Measurements from ENCODE around the gene LYRM2.

The LYRM2 gene

DNA sequence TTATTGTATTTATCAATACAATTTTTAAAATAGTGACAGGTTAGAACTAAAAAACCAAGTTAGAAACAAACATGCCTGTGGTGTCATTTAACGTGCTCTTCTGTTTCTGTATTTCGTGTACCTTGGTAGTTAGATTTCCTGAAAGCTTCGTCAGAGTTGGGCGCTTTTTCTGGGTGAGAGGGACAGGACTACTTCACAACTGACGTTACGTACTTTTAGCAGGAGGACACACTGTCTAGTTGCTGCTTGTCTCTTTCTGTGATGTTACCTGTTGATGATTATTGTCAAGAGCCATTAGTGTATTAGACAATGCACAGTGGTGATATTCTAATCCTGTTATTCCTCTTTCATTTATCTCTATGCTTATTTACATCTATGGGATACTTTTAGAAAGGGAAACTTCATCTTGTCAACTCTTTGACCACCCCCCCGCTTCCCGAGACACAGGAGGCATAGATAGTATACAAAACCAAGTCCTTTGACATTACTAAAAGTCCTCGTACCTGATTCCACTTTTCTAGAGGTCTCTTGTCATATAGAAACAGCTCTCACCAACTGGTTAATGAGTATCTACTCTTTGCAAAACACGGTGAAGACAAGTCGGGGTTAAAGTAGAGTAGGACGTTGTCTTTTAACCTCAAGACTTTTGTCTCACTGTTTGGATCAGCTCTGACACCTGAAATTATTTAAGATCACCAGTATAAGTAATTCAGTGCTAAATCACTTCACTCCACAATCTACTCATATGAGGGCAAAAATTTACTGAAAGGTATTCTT lies 96.3 kb downstream of the LYRM2 start:
- H3K4me3 ChIP-seq (ENCODE audit: low read depth, low read length): no peak overlapping the region
- TF ChIP-seq, protein P1, sequence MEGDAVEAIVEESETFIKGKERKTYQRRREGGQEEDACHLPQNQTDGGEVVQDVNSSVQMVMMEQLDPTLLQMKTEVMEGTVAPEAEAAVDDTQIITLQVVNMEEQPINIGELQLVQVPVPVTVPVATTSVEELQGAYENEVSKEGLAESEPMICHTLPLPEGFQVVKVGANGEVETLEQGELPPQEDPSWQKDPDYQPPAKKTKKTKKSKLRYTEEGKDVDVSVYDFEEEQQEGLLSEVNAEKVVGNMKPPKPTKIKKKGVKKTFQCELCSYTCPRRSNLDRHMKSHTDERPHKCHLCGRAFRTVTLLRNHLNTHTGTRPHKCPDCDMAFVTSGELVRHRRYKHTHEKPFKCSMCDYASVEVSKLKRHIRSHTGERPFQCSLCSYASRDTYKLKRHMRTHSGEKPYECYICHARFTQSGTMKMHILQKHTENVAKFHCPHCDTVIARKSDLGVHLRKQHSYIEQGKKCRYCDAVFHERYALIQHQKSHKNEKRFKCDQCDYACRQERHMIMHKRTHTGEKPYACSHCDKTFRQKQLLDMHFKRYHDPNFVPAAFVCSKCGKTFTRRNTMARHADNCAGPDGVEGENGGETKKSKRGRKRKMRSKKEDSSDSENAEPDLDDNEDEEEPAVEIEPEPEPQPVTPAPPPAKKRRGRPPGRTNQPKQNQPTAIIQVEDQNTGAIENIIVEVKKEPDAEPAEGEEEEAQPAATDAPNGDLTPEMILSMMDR (IDR thresholded peaks at IDR 0.05; ENCODE audit: low read depth, low read length): no peak

DNA sequence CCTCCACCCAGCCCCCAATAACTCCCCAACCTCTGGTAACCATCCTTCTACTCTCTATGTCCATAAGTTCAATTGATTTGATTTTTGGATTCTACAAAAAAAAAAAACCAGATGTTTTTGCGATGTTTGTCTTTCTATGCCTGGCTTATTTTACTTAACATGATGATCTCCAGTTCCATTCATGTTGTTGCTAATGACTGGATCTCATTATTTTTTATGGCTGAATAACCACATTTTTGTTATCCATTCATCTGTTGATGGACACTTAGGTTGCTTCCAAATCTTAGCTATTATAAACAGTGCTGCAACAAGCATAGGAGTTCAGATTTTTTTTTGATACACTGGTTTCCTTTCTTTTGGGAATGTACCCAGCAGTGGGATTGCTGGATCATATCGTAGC lies 98.8 kb downstream of the LYRM2 start:
- no peak overlapping the region for H3K4me3 ChIP-seq (ENCODE audit: low read depth, low read length)
- TF ChIP-seq, protein P1 (IDR thresholded peaks at IDR 0.05; ENCODE audit: low read depth, low read length): no peak

DNA sequence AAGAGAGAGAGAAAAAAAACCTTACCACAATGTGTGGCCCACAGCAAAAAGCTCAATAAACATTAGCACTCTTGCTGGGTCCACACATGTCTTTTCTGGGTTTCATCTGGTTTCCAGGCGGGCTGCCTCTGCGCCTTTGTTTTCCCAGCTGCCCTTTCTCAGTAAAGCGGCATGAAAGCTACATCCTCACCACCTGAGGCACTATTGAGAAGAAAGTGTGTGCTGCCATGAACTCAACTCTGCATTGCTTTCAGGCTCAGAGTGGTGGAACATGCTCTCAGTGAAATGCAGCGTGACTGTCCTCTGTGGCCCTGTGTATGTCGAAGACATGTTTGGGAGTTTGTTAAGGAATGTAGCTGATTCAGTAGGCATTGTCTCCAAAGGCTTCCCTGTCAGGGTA lies 102.3 kb downstream of the LYRM2 start:
- H3K4me3 ChIP-seq (ENCODE audit: low read depth, low read length): no peak overlapping the region
- TF ChIP-seq, protein P1 (IDR thresholded peaks at IDR 0.05; ENCODE audit: low read depth, low read length): no peak

DNA sequence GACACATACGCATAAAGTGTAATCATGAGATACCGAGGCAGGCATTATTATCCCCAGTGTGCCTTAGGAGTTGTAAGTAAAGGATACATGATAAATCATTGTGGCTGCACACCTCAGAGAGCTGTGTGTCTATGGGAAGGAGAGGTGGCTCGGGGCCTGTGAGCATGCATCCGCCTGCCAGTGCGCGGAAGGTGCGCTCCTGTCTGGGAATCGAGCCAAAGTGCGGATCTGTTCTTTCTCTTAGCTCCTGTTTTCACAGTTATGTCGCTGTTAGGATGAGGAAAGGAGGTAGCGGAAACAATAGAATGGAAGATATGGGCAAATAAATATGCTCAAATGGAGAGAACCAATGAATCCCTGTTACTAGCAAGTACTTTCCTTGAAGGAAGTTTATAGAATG lies 107.6 kb downstream of the LYRM2 start:
- TF ChIP-seq, protein P1 (IDR thresholded peaks at IDR 0.05; ENCODE audit: low read depth, low read length): no peak

DNA sequence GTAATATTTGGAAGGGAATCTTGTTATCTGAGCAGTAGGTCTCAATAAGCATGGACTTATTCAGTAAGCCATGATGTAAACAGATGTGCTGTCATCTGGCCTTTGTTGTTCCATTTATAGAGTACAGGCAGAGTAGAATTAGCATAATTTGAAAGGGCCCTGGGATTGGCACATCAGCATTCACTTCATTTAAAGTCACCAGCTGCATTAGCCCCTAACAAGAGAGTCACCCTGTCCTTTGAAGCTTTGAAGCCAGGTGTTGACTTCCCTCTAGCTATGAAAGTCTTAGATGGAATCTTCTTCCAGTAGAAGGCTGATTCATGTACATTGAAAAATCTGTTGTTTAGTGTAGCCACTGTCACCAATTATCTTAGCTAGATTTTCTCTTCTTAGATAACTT lies 109.7 kb downstream of the LYRM2 start:
- no peak overlapping the region for H3K4me3 ChIP-seq (ENCODE audit: low read depth, low read length)
- TF ChIP-seq, protein P1 (IDR thresholded peaks at IDR 0.05; ENCODE audit: low read depth, low read length): no peak

More for the DNA sequence above, 107.6 kb downstream of the LYRM2 start:
- no peak overlapping the region for H3K4me3 ChIP-seq (ENCODE audit: low read depth, low read length)

DNA sequence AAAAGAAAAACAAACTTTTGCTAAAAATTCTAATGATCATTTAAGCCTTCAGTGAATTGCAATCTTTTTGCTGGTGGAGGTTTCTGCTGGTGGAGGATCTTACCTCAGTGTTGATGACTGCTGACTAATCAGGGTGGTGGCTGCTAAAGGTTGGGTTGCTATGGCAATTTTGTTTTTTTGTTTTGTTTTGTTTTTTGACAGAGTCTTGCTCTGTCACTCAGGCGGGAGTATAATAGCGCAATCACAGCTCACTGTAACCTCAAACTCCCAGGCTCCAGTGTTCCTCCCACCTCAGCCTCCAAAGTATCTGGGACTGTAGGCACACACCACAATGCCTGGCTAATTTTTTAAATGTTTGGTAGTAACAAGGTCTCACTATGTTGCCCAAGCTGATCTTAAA lies 110.9 kb downstream of the LYRM2 start:
- TF ChIP-seq, protein P1 (IDR thresholded peaks at IDR 0.05; ENCODE audit: low read depth, low read length): no peak
- no peak overlapping the region for H3K4me3 ChIP-seq (ENCODE audit: low read depth, low read length)

DNA sequence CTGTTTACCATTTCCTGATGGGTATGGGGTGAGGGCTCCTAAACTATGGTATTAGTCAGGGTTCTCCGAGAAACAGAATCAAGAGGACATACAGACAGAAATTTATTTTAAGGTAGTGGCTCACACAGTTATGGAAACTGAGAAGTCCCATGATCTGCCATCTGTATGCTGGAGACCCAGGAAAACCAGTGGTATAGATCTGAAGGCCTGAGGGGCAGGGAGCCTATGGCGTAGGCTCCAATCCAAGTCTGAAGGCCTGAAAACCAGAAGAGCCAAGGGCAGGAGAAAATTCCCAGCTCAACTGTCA lies 112.0 kb downstream of the LYRM2 start:
- H3K4me3 ChIP-seq (ENCODE audit: low read depth, low read length): no peak overlapping the region
- TF ChIP-seq, protein P1 (IDR thresholded peaks at IDR 0.05; ENCODE audit: low read depth, low read length): no peak

All from WI38 (cell line).